GM21737 (cell line): ENCODE results near the gene DNAH14.

Source experiments
- ATAC-seq: cut with Tn5 transposase; IDR thresholded peaks from one replicate; pipeline ENCODE4 v1.9.1; 2021; ENCODE audit warnings: mild to moderate bottlenecking, moderate library complexity; ENCODE audit not compliant: unreplicated experiment

The DNAH14 gene

DNA sequence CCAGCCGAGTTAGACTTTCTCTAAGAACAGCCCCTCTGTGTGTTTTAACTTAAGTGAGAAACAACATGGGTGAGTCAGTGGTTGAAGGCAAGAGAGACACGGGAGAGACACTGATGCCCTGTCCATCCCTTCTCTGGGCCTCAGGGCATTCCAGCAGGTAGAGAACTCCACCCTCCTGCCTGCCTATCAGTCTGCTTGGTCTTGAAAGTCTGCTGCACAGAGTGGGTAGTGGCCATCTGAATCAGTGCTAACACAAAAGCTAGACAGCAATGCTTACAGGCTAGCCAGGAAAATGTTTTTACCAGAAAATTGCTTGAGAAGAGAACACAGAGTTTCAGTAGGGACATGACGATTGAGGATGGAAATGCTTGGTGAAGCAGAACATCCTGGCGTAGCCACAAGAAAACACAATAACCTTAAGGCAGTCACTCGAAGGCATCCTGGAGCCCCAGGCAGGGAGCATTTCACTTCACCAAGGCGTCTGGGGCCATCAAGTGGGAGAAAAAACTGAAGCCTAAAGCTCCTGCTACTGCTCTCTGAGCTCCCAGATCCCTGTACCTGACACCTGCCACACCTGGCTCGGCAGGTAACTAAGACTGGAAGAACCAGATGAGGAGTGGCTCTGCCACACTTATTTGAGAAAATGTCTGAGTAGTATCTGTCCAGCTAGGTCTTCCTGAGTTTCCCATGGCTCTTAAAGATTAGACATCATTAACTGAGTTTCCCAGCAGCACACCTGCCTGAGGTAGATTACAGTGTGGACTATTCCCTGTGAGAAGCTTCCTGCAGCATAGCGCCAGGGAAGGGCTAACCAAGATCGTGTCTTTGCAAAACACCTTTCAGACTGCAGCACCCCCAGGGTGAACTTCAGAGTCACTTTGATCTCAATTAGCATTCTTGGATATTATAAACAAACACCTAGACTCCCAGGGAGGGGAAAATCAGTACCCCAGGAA lies 516.4 kb downstream of the DNAH14 start:
- no peak for ATAC-seq

DNA sequence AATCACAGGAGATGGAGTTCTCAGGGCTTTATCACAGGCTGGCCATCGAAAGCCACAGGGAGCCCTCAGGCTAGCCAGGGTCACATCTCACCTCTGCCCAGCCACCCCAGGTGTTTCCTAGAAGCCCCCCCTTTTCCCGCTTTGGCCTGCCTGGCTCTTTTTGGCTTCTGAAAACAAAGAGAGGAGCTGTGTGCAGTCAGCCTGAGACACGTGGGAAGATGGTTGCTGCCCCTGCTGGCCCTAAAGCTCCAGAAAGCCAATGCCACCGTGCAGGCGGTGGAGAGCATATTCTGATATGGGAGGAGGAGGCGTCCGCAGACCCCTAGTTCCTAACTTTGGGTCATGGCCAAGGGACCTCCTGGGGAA lies 517.1 kb downstream of the DNAH14 start:
- ATAC-seq: no peak

DNA sequence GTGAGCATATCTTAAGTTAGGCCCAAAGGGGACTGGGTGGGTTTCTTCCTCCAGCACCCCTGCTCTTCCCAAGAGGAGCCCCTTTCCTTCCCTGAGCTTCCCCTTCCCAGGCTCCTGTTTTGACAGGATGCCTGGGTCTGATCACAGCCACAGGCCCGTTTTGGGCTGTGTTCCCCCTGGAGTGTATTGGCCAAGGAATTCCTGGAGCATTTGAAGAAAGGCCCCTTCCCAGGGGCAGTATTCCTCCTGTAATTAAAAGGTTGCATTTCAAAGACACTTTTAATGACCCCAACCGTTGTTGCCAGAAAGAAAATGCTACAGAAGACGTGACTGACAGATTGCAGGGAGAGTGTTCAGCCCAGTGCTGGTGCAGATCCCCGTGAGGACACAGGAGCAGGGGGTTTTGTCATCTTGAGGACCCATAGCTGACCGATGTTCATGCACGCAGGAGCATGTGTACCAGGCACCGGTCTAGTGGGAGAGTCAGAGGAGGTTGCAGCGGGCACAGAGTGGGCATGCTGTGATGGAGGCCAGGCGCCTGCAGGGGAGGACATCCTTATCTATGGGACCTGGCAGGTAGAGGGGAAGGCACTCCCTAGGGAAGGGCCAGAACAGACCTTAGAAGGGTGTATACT lies 517.6 kb downstream of the DNAH14 start:
- no peak for ATAC-seq

DNA sequence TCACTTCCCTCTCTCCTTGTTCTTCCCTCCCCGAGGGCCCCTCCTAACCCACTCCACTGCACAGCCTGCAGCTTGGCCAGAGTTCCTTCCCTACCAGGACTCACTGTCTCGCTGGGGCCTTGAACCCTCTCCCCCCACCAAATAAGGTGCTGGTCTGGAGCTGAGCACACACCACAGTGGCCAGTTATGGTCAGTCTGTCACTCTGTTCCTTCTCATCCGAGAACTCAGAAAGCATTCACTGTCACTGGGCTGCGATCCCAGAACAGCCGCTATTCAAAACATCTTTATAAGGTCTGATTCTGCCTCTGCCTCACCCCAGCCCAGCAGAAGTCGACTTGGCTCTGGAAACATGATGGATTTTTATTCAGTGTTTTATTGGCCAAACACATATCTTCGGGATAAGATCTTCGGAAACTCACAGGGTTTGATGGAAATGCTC lies 518.2 kb downstream of the DNAH14 start:
- no peak for ATAC-seq

DNA sequence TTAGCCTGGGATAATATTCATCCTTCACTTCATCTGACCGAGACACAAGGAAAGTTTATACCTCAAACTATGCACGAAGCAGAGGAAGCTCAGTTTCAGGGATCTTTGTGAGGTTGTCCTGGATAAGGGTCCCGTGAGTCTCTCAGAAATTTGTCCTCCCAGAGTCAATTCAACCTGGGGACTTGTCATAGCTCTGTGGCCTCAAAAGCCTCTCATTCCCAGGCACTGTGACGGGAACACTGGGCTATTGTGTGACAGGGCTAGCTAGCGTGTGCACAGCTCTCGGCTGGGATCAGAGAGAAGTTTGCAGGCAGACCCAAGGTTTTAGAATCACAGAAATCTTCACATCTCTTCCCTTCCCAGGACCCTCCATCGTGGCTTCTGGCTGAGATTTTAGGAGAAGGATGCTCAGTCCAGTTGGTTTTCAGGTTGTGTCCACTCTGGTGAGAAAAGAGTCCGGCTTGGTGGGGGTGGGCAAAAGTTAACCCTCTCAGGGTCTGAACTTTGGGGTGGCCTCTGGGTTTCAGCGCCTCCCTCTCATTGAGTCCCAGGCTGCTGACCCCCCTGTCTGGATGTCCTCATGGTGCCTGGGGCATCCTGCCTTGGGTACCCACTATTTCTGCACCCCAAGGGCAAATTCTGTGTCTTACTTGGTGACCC lies 518.8 kb downstream of the DNAH14 start:
- ATAC-seq: no peak
